ENCODE measurements around the gene RBMX.
A peak's percentile ranks its signal among the peaks of the same experiment; 100 is the strongest.
"Not testable (repeated sequence)": the region's sequence is repeated elsewhere in the genome, so short reads cannot be mapped to it uniquely, and the experiment has no call there.

RBMX gene

DNA sequence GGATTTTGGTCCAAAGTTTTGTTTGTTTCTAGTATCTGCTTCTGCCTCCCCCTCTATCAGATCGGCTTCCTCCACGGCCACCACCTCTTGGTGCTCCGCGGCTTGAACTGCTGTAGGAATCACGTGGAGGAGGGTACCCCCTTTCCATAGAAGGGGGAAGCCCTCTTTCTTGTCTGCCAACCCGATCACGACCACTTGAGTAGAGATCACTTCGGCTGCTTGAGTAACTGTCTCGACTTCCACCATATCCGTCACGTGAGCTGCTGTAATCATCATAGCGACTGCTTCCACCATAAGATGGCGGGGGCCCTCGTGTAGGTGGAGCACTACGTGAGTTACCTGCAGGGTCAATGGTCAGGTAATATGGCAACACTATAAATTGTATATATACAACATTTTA lies 6.4 kb downstream of the RBMX start:
- not testable (repeated sequence) for DNase-seq

DNA sequence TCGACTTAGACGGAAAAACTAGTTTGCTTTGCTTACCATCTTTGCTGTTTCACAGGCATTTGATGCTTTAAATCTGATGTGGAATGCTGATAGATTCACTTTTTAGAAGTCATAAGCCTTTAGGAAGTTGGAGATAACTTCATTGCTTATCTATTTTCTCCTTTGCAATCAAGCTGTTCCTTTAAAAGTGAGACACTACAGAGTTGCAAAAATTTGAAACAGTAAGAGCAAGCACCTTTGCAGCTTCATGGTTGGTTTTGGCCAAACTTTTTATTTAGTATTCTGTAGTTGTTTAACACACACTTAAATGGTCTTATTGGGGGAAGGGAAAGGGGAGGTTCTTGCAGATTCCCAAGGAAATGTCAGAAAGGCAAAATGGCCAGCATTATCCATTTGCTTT lies 7.3 kb downstream of the RBMX start:
- not testable (repeated sequence) for DNase-seq

DNA sequence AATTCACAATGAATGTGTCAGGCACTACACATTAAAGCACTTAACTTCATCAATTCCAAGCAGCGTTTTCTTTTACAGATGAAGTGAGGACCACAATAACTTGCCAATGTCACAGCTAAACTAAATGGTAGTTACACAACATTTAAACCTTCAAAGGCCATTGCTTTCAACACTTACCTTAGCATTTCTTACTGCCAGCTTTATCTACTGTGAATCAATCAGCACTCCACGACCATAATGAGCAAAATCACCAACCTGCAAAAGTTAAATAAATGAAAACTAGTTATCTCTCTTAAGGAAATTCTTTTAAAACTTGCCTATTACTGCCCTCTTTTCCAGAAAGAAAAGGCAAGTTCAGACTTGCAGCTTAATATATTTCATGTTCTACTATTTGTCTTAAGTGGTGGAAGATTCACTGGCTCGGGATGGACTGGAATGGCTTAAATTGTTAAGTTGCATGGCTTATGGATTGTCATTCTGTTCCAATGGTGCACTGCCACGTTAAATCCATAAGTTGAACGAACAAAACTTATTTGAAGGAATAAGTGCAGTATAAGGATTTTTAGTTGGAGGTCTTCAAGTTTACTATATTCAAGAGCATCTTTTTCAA lies 8.3 kb downstream of the RBMX start:
- no peak for DNase-seq

DNA sequence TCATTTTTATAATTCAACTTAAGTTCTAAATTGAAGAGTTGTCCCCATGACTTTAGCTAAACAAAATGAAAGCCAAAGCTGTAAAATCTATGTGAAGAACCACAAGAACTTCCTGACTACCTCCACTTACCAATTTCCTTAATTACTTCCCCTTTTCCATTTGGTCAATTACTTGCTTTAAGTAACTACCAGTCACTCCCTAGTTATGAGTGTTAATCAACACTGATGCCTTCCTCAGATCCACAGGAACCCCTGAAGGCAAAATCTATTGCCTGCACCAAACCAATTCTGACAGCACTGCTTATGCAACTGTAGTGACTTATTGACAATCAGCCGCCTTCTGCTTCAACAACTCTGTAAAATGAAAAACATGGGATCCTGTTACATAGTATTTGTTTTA lies 10.5 kb downstream of the RBMX start:
- no peak for DNase-seq

DNA sequence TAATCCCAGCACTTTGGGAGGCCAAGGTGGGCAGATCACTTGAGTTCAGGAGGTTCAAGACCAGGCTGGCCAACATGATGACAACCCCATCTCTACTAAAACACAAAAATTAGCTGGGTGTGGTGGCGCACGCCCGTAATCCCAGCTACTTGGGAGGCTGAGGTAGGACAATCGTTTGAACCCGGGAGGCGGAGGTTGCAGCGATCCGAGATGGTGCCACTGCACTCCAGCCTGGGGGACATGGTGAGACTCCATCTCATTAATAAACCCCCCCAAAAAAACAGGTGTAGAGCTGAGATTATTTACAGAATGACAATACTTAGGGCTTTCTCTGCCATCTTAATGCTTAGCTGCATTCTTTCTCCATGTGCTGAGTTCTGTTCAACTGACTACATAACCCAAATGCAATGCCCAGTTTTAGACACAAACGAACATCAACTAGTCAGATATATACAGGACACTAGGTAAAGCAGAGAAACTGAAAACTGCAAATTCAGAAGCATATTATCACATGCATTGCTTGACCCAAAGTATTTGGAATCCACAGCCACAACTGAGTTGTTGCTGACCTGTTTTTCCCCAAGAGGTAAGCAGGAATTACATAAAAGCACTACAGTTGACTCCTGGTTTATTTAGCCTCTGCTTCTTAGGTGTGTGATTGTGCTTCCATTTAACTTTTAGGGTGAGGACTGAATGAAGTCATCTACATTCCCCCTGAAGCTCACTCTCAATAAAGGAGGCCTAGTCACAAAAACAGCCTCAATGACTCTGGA lies 12.1 kb downstream of the RBMX start:
- DNase-seq = no peak

DNA sequence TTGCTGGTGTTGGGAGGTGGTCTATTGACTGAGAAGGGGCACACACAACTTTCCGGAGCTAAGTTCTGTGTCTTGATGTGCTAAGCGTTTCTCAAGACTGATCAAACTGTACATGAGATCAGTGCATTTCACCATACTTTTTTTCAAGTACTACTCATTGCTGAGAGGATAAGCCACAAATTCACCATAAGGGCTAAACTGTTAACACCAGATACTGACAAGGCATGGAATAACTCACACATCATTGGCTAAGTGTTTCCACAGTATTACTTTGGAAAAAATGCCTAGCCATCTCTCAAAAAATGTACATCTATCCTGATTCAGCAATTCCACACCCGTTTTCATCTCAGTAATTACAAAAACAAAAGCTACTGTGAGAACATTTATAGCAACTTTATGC lies 13.0 kb downstream of the RBMX start:
- DNase-seq = no peak

DNA sequence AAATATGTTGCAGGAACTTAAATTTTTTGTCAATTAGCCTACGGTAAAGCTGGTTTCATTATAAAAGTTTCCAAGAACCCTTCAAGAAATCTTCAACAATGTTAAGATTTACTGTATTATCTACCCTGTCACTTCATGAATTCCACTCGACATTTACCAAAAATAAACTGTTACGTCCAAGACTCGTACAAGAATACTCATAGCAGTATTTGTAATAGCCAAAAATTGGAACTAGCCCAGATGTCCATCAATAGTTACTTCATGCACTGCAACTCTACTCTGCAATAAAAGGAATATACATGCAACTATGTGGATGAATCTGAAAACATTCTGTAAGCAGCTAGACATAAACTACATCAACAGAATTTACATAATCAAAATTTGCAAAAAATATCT lies 13.4 kb downstream of the RBMX start:
- no peak for DNase-seq

DNA sequence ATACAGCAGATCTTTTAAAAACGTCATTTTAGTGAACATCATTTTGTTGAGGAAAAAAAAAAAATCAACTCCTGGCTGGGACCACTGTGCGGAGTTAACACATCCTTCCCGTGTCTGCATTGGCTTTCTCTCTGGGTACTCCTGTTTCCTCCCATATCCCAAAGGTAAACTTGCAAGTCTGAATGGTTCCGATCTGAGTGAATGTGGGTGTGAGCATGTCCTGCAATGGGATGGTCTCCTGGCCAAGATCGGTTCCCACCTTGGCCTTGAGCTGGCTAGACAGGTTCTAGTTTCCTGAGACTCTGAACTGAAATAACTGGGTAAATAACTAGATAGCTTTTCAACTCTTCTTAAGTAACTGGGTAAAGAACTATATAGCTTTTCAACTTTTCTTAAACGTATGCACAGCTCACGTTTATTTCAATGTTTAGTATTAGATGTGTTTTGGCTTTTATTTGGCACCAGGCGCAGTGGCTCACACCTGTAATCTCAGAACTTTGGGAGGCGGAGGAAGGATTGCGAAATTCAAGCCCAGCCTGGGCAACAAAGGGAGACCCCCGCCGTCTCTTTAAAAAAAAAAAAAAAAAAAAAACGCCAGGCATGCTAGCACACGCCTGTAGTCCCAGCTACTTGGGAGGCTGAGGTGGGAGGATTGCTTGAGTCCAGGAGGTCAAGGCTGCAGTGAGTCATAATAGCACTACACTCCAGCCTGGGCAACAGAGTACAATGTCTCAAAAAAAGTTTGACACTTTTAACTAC lies 14.0 kb downstream of the RBMX start:
- no peak for DNase-seq

DNA sequence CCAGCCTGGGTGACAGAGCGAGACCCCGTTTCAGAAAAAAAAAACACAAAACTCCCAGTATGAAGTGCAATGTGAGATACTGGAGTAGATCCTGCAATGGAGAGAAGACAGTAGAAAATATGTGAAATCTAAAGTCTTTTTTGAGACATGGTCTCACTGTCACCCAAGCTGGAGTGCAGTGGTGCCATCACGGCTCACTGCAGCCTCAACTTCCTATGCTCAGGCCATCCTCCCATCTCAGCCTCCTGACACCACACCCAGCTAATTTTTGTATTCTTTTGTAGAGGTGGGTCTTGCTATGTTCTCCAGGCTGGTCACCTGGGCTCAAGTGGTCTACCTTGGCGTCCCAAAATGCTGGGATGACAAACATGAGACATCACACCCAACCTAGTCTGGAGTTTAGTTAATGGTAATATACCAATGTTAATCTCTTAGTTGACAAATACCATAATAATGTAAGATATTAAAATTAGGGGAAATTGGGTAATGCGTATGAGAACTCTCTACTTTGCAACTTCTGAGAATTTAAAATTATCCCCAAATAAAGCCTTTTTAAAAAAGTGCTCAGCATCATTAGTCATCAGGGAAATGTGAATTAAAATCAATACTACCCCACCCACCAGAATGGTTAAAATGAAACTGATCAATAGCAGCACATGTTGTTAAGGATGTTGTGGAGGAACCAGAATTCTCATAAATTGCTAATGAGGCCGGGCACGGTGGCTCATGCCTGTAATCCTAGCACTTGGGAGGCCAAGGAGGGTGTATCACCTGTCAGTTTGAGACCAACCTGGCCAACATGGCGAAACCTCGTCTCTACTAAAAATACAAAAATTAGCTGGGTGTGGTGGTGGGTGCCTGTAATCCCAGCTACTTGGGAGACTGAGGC lies 15.0 kb downstream of the RBMX start:
- DNase-seq = no peak

DNA sequence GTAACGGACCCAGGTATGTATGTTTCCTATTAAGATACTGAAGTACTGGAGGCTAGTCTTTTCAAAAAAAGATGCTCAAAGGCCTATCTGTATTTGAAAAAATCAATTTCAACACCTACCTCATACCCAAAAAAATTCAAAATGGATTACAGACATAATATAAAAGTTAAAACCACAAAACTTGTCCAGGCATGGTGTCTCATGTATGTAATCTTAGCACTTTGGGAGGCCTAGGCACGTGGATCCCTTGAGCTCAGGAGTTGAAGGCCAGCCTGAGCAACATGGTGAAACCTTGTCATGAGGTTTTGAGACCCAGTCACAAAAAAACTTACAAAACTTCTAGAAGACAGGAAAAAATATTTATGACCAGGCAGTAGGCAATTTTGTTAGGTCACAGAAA lies 16.7 kb downstream of the RBMX start:
- no peak for DNase-seq

DNA sequence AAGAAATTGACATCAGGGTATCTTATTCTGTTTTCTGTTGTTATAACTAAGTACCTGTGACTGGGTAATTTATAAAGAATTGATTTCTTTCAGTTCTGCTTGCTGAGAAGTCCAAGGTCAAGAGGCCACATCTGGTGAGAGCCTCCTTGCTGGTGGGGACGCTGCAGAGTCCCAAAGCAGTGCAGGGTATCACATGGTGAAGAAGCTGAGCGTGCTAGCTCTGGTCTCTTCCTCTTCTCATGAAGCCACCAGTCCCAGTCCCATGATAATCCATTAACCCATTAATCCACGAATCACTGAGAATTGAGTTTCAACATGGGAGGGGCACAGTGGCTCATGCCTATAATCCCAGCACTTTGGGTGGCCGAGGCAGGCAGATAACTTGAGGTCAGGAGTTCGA lies 18.0 kb downstream of the RBMX start:
- no peak for DNase-seq

DNA sequence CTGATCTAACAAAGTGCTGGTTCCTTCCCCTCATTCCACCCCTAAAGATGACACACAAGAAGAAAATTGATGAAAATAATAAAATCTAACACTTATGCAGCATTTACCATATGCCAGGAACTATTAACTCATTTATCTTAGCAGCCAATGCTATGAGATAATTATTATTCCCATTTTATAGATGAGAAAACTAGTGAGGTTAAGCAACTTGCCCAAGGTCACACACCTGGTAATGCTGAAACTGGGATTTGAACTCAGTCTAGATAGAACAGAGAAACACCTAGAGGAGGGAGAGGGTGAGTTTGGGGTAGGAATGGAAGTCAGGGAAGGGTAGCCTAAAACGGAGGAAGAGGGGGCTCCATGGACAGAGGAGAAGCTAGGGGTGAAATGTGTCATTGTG lies 18.6 kb downstream of the RBMX start:
- DNase-seq = no peak

DNA sequence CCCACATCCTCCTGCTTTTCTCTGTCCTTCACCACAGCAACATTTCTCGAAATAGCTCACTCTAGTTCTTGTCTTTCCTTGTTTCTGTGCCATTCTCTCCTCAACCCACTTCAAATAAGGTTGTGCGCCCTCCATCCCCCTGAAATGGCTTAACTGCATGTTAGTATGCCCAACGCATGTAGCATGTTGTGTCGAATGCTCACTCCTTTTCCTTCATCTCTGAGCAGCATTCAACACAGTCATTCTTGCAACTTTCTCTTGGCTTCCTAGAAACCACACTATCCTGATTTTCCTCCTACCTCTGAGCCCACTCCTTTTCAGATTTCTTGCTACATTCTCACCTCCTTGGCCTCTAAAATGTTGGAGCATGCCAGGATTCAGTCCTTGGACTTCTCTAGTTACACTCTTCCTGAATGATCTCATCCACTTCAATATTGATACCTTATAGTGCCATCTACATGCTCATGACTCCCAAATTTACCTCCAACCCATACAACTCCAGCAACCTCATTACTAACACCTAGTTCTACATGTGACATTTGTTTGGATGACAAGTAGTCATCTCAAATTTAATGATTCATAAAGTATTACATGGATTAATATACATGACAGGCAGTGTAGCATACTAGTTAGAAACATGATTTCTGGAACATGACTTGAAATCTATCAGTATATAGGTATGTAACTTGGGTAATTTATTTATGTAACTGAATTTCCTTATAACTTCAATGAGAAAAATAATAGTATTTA lies 22.3 kb downstream of the RBMX start:
- no peak for DNase-seq

DNA sequence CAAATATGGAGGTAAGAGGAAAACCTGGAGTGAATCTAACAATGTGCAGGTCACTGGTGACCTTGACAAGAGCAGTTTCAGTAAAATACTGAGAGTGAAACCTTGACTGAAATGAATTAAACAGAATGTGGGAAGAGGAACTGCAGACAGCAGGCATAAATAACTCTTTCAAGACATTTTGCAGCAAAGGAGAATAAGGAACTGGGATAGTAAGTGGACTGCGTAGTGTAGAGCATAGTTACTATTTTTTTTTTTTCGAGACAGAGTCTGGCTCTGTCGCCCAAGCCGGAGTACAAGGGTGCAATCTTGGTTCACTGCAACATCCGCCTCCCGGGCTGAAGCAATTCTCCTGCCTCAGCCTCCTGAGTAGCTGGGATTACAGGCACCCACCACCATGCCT lies 24.0 kb downstream of the RBMX start:
- no peak for DNase-seq

DNA sequence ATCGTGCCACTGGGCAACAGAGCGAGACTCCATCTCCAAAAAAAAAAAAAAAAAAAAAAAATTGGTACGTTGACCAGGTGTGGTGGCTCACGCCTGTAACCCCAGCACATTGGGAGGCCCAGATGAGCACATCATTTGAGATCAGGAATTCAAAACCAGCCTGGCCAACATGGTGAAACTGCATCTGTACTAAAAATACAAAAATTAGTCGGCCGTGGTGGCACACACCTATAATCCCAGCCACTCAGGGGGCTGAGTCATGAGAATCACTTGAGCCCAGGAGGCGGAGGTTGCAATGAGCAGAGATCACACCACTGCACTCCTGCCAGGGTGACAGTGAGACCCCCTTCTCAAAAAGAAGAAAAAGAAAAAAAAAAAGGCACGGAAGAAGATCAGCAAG lies 24.5 kb downstream of the RBMX start:
- no peak for DNase-seq

DNA sequence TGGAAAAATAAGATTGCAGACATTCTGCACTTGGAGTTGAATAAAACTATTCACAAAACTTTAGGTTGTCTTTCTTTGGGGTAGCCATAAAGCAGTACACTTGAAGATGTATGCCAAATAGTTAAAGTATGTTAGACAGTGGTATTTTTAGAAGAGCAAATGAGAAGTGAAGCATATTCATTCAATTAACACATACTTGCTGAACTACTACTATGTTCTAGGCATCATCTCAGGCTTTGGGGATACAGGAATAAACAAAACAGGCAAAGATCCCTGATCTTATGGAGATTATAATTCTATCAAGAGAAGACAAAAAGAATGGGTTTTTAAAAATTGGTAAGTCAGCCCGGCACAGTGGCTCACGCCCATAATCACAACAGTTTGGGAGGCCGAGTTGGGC lies 29.0 kb downstream of the RBMX start:
- DNase-seq = no peak

DNA sequence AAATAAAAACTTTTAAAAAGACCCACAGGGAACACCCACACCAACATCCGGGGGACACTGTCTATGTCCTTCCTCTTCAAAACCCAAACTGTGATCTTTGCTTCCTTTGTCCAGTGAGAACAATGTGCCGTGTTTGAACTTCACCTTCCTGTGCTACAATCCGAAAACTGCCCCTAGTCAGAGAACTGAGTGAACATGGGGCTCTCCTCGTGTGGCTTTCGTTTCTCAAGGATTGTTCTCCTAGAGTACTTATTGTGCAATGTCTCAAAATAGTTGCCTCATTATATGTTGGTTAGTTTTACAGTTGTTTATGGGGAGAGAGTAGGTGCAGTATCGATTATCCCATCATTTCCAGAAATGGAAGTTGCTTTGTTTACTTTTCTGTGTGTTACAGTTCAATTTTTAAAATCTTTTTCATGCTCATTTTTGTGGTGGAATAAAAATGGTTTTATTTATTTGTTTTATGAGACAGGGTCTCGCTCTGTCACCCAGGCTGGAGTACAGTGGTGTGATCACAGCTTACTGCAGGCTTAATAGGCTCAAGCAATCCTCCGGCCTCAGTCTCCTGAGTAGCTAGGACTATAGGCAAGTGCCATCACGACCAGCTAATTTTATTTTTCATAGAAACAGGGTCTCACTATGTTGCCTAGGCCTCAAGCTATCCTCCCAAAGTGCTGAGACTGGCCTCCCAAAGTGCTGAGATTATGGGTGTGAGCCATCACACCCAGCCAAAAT lies 29.9 kb downstream of the RBMX start:
- no peak for DNase-seq

DNA sequence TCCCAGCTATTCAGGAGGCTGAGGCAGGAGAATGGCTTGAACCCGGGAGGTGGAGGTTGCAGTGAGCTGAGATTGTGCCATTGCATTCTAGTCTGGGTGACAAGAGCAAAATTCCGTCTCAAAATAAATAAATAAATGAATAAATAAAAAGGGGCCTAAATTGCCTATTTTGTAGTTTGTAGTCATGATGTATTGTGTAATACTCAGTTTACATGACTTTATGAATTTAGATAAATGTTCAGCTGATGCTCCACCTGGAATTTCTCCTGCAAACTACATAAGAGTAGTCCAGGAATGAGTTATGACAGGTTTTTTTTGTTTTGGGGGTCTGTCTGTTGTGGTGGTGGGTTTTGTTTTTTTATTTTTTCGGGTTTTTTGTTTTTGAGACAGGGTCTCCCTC lies 31.1 kb downstream of the RBMX start:
- DNase-seq = no peak

DNA sequence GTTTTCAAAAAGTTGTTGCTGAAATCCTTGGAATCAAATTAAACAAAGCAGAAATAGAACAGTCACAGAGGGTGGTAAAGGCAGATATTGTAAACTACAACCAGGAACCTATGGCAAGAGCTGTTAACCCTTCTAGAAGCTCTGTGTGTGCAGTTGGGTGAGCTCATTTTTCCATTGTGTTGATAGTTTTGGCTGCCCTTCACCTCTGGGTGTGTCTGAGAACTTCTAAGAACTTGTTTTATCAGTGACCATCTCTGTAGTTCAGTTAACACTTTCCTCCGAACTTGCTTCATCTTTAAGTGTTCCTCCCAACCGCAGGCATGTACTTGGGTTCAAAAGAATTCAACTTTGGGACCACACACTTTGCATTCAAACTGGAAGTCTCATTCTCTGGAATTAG lies 32.7 kb downstream of the RBMX start:
- DNase-seq = peak; percentile 16

DNA sequence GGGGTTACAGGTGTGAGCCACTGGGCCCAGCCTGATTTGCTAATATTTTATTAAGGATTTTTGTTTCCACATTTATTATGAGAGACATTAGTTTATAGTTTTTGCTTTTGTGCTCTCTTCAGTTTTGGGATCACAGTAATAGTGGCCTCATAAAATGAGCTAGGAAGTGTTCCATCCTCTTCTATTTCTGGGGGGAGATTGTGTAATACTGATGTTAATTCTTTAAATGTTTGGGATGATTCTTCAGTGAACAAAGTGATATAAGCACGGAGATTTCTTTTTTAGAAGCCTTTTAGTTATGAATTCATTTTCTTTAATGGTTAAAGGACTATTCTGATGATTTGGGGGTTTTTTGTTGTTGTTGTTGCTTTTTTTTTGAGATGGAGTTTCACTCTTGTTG lies 41.3 kb downstream of the RBMX start:
- peak; percentile 4 for DNase-seq

DNA sequence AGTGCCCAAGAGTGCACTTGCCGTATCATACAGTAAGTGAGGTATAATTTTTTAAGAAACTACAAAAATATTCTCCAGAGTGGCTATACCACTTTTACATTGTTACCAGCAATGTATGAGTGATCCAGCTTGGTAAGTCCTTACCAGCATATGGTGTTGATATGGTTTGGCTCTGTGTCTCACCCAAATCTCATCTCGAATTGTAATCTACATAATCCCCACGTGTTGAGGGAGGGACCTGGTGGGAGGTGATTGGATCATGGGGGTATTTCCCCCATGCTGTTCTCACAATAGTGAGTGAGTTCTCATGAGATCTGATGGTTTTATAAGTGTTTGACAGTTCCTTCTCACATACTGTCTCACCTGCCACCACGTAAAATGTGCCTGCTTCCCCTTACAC lies 44.8 kb downstream of the RBMX start:
- no peak for DNase-seq

DNA sequence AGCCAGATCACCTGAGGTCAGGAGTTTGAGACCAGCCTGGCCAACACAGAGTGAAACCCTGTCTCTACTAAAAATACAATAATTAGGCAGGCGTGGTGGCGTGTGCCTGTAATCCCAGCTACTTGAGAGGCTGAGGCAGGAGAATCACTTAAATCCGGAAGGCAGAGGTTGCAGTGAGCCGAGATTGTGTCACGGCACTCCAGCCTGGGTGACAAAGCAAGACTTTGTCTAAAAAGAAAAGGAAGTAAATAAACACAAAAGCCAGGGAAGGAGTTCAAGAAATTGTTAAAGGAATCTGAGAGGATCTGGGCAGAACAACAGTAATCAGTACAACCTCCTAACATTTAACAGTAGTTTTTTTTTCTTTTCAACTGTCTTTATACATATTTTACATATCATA lies 51.1 kb downstream of the RBMX start:
- no peak for DNase-seq
